GM19395 (cell line): ENCODE measurements around the gene PLIN1.

Experiments
- ATAC-seq: cut with Tn5 transposase; IDR thresholded peaks from one replicate; pipeline ENCODE4 v1.9.1; 2021; ENCODE audit warnings: mild to moderate bottlenecking, moderate library complexity; ENCODE audit not compliant: unreplicated experiment

Gene PLIN1

GRCh38 chr15:89628806-89629715 lies 50.1 kb downstream of the PLIN1 start:
- no peak for ATAC-seq

- ATAC-seq, result no peak
Measured at GRCh38 chr15:89628301-89628700, 50.9 kb downstream of the PLIN1 start.

- no peak for ATAC-seq
Measured at GRCh38 chr15:89627256-89627970, 51.8 kb downstream of the PLIN1 start.

GRCh38 chr15:89625716-89626115 lies 53.5 kb downstream of the PLIN1 start:
- no peak for ATAC-seq

- ATAC-seq, result no peak
Measured at GRCh38 chr15:89623165-89623564, 56.0 kb downstream of the PLIN1 start.

- ATAC-seq, result no peak
Measured at GRCh38 chr15:89621547-89621946, 57.6 kb downstream of the PLIN1 start.

GRCh38 chr15:89616228-89616627 lies 62.9 kb downstream of the PLIN1 start:
- no peak for ATAC-seq

GRCh38 chr15:89615135-89615534 lies 64.0 kb downstream of the PLIN1 start:
- ATAC-seq, result no peak
